ENCODE measurements around the gene ATP2B1.

DNA sequence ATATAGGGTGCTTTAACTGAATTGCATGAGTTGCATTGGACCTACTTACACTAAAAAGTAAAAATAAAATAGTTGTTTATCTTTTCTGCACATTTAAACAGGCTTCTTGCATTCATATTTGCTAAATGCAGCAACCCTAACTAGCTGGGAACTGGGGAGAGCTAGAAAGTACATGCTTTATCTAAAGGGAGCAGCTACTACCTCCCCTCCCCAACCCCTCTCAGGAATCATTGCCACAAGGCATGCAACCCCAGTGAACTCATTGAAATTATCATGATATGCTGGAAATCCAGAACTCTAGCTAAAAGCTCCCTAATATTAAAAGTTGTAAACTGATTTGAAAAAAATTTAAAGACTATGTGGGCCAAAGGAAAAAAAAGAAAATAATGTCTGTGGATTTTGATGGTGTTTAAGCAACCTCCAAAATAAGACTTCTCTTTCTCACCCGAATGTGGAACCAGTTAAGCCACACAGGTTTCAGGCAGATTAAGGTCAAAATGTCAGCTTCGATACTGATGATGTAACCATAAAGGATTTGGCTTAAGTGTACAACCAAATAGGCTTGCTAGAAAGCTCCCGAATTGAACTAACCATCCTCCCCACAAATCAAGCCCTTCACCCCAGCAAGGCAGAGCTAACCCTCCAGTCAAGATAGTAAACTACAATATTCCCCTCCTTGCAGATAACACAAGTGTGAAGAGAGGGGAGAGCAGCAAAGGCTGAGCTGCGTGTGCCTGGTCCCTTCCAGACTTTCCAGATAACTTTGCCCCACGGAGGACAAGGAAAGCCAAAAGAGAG, 169.0 kb downstream of the ATP2B1 start:
- no peak for TF ChIP-seq POLR2A (IDR thresholded peaks at IDR 0.05)
- TF ChIP-seq EP300 (IDR thresholded peaks at IDR 0.05): no peak
